Endothelial cell of umbilical vein (primary cell): Measurements from ENCODE around the gene UBE2E1. TPM values are rescaled to one million over a fixed set of nuclear protein-coding genes. Genes with fewer than 3 reads are reported as not detected.
A peak's percentile ranks its signal among the peaks of the same experiment; 100 is the strongest.

Experiments
- BruUV-seq: library from RNA; stranded (reverse); fragments of 400-500 nt; replicated peaks from 2 replicates; lab custom pipeline; 2021; lab: Mats Ljungman, UMichigan
- CTCF ChIA-PET: fragments of 300-600, 350-600 bp; sonication (Branson Sonifier 250); formaldehyde crosslinking; loops from one replicate; lab custom pipeline; 2021; ENCODE audit warnings: antibody characterized with exemption, inconsistent platforms; lab: Charles Lee
- POLR2A ChIA-PET: fragments of 300-600, 350-600 bp; sonication (Branson Sonifier 250); formaldehyde crosslinking; loops from one replicate; lab custom pipeline; 2021; ENCODE audit warnings: antibody characterized with exemption, inconsistent platforms; lab: Charles Lee
- DNase-seq: peaks from one replicate; pipeline ENCODE4 v3.0.0-alpha.2; 2011; ENCODE audit warnings: low read depth, low spot score
- FAIRE-seq: peaks from 2 replicates; lab custom pipeline; 2011; peaks lifted over from hg19 to GRCh38; lab: Jason Lieb, UNC
- H2AFZ ChIP-seq: 2 replicates; pipeline ENCODE4 v1.6.0; 2012; ENCODE audit warnings: low read depth, low read length, control low read depth, inconsistent platforms
- H3K27ac ChIP-seq: 2 replicates; pipeline ENCODE4 v1.5.1; 2011; ENCODE audit warnings: low read depth, mild to moderate bottlenecking, control low read depth, low read length, moderate library complexity; ENCODE audit not compliant: insufficient read depth
- H3K27me3 ChIP-seq, 2 experiments: 2 replicates each; pipeline versions ENCODE4 v1.6.0 to v1.6.1; 2011; ENCODE audit warnings: low read length in 2 of 2, mixed read lengths in 1 of 2; ENCODE audit not compliant: control insufficient read depth in 2 of 2, insufficient read depth in 2 of 2
- H3K36me3 ChIP-seq, 2 experiments: 2 replicates in 1 of 2; 3 replicates in 1 of 2; pipeline ENCODE4 v1.5.1; 2011; ENCODE audit warnings: low read length in 2 of 2, mild to moderate bottlenecking in 1 of 2, moderate library complexity in 1 of 2; ENCODE audit not compliant: control insufficient read depth in 2 of 2, insufficient read depth in 2 of 2; ENCODE audit errors: extremely low read depth in 1 of 2
- H3K4me1 ChIP-seq: 3 replicates; pipeline ENCODE4 v1.5.1; 2011; ENCODE audit warnings: mild to moderate bottlenecking, low read length; ENCODE audit not compliant: control insufficient read depth, insufficient read depth; ENCODE audit errors: extremely low read depth
- H3K4me2 ChIP-seq: 2 replicates; pipeline ENCODE4 v1.6.1; 2011; ENCODE audit warnings: low read length, control low read depth, mixed read lengths; ENCODE audit not compliant: insufficient read depth
- H3K4me3 ChIP-seq, 3 experiments: fragments of 200-600 bp in 1 of 3; sonication (generic), shearing (Covaris generic) in 1 of 3; replicated peaks in 1 of 3; 2 replicates each; pipeline ENCODE4 v1.5.1; 2011 to 2016; ENCODE audit warnings: control low read depth in 3 of 3, low read length in 3 of 3, mild to moderate bottlenecking in 2 of 3, inconsistent platforms in 1 of 3, low read depth in 1 of 3, moderate library complexity in 1 of 3; ENCODE audit not compliant: insufficient read depth in 1 of 3
- H3K79me2 ChIP-seq: 2 replicates; pipeline ENCODE4 v1.6.0; 2012; ENCODE audit warnings: low read length, inconsistent platforms; ENCODE audit not compliant: control insufficient read depth, insufficient read depth
- H3K9ac ChIP-seq: replicated peaks from 2 replicates; pipeline ENCODE3; 2011; ENCODE audit warnings: low read length, control low read depth; ENCODE audit not compliant: insufficient read depth; ENCODE audit errors: extremely low read depth
- H3K9me1 ChIP-seq: replicated peaks from 3 replicates; pipeline ENCODE4 v1.6.0; 2011; ENCODE audit warnings: mild to moderate bottlenecking, low read length; ENCODE audit not compliant: control insufficient read depth, insufficient read depth; ENCODE audit errors: extremely low read depth
- H3K9me3 ChIP-seq: replicated peaks from 2 replicates; pipeline ENCODE4 v1.5.1; 2012; ENCODE audit warnings: low read length, inconsistent platforms; ENCODE audit not compliant: control insufficient read depth, insufficient read depth
- H4K20me1 ChIP-seq: replicated peaks from 2 replicates; pipeline ENCODE3; 2011; ENCODE audit warnings: mild to moderate bottlenecking, low read length; ENCODE audit not compliant: control insufficient read depth, insufficient read depth; ENCODE audit errors: extremely low read depth
- dilution Hi-C: fragments of 300-500 bp; cut with MboI; formaldehyde crosslinking; loops from one replicate; pipeline ENCODE4 v1.15.0; 2019; ENCODE audit warnings: low sequenced_read_pairs; ENCODE audit not compliant: extremely low pct_ligation_motif_present
- intact Hi-C: fragments of 100-400 bp; cut with micrococcal nuclease; formaldehyde crosslinking; loops from one replicate; pipeline ENCODE4 v1.10.0; 2022
- polyA plus RNA-seq, 4 experiments: library from polyadenylated mRNA; depleted of rRNA in 3 of 4; stranded (reverse) in 3 of 4; unstranded in 1 of 4; fragments of >200 nt; gene quantifications; 2 replicates each; pipeline versions ENCODE4 v1.2.1 to v1.2.3, GENCODE V29; 2011 to 2012; ENCODE audit warnings: missing spikeins in 1 of 4
- total RNA-seq: library from RNA; stranded (reverse); gene quantifications from 2 replicates; pipeline ENCODE4 v1.2.3, GENCODE V29; 2021
- TF ChIP-seq, protein P1 (sequence below), 2 donors: IDR thresholded peaks; 1 replicate in 1 of 2; 2 replicates in 1 of 2; pipeline ENCODE4 v1.5.1; 2011; ENCODE audit warnings: low read length in 2 of 2, mild to moderate bottlenecking in 2 of 2, moderate library complexity in 2 of 2, control low read depth in 1 of 2, inconsistent platforms in 1 of 2, low read depth in 1 of 2; ENCODE audit not compliant: insufficient read depth in 1 of 2; ENCODE audit errors: extremely low read depth in 1 of 2

UBE2E1 gene
- total and polyA plus RNA-seq, 2 donors (not counting 3 experiments of a cell fraction or from before 2014, with no cell fraction given): 72.7 to 114 TPM

DNA sequence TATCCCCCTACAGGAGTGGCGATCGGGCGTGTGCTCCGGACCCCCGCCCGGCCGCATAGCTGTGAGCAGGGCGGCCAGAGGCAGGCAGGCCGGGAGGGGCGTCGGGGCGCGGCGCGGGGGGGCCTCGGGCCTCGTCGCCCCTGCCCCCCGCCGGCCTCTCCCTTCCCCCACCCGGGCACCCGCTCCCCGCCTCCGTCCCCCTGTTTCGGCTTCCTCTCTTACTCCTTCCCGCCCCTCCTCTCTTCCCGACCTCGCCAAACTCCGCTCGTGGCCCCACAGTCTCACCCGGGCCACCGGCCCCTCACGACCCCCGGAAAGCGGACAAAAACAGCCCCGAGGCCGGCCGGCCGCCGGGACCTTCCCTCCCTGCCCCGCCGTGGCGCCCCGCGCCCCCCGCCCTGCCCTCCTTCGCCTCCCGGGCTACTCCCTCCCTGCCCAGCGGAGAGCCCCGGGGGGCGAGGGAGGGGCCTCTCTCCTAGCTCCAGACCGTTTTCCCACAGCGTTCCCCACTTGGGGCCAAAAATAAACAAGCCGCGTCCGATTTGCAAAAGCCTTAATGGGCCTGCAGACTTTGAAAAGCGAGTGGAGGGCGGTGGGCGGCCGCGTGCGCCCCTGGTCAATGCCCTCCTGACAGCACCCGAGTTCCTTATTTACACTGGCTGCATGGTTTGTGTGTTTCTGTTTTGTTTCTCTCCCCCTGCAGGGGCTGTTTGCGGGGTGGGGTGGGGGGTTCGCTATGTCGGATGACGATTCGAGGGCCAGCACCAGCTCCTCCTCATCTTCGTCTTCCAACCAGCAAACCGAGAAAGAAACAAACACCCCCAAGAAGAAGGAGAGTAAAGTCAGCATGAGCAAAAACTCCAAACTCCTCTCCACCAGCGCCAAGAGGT is 1.0 kb downstream of the UBE2E1 start:
- no TSS peak for BruUV-seq
- intact Hi-C loops (loop anchor here (1.0 to 10.0 kb wide), 5 partner anchors 60 to 604 kb away; partner anchors contain the start of genes NR1D2 and UBE2E2), dilution Hi-C loops (no loop called here)
- POLR2A ChIA-PET: interaction anchor here (1.3 kb wide), 1 partner anchor 110 kb away, joined by 6 read pairs; the partner anchor contains the start of genes NKIRAS1 and RPL15
- FAIRE-seq (no peak), DNase-seq (peak; percentile 35)
- Histone ChIP-seq H3K9me3 (no peaks in the 10 kb centered on the region), H3K9ac (peak overlapping the region; percentile 67), H3K79me2 (peaks cover 44% of the 10 kb centered on the region), H3K27ac (peak overlapping the region; percentile 42), H3K4me1 (peaks cover 31% of the 10 kb centered on the region), H3K36me3 (no peaks in the 10 kb centered on the region), H2AFZ (peak overlapping the region; percentile 44), H3K27me3 (no peaks in the 10 kb centered on the region), H3K4me3 (peak overlapping the region; percentile 81 to 95 (median 94)), H4K20me1 (no peaks in the 10 kb centered on the region), H3K4me2 (peak overlapping the region; percentile 88), H3K9me1 (no peaks in the 10 kb centered on the region)
- TF ChIP-seq, protein P1, sequence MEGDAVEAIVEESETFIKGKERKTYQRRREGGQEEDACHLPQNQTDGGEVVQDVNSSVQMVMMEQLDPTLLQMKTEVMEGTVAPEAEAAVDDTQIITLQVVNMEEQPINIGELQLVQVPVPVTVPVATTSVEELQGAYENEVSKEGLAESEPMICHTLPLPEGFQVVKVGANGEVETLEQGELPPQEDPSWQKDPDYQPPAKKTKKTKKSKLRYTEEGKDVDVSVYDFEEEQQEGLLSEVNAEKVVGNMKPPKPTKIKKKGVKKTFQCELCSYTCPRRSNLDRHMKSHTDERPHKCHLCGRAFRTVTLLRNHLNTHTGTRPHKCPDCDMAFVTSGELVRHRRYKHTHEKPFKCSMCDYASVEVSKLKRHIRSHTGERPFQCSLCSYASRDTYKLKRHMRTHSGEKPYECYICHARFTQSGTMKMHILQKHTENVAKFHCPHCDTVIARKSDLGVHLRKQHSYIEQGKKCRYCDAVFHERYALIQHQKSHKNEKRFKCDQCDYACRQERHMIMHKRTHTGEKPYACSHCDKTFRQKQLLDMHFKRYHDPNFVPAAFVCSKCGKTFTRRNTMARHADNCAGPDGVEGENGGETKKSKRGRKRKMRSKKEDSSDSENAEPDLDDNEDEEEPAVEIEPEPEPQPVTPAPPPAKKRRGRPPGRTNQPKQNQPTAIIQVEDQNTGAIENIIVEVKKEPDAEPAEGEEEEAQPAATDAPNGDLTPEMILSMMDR (IDR thresholded peaks at IDR 0.05; ENCODE audit: extremely low read depth in 1 of 2, insufficient read depth in 1 of 2, low read depth in 1 of 2, low read length in 2 of 2): no peak
- CTCF ChIA-PET: interaction anchor here (0.6 to 2.3 kb wide), 4 partner anchors 24 to 94 kb away, joined by 3 to 8 read pairs (median 5); no protein-coding TSS in a partner anchor
